GM18505 (cell line): ENCODE measurements around the gene TNNC1.

ENCODE experiments used
- ATAC-seq: cut with Tn5 transposase; IDR thresholded peaks from one replicate; pipeline ENCODE4 v1.9.1; 2021; ENCODE audit not compliant: unreplicated experiment
- POLR2A ChIP-seq: IDR thresholded peaks from 4 replicates; pipeline ENCODE4 v1.6.1; 2011; ENCODE audit warnings: borderline replicate concordance; ENCODE audit not compliant: insufficient read depth, insufficient read length; ENCODE audit errors: extremely low read depth

TNNC1 gene

DNA sequence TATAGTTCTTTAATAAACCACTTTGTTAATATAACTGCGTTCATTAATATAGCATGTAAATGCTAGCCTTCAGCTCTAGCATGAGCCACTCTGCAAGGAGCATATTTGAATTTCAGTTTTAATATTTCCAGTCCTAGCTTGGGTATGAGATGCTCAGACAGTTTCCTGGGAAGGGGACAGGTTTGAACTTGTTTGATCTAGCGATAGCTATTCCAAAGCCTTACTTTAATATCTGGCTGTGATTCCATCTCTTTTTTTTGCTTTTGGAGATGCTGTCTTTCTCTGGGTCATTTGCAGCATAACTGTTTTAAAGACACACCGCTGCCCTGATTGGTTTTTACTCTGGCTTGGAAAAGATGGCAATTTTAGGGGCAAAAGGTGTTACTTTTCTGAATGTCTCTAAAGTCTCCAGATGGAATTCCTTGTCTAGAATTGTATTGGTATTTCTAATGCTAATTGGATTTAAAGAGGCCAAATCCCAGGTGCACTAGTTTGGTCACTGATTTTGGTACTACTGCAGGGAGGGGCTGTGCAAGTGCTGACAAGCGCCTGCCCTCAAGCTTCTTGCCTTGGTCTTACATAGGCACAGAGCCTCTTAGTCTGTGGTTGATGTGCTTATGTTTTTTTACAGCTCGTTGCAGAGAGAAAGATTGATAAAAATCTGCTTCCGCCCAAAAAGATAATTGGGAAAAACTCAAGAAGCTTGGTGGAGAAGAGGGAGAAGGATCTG is 4.4 kb upstream of the TNNC1 start:
- TF ChIP-seq POLR2A = no peak
- ATAC-seq = no peak

DNA sequence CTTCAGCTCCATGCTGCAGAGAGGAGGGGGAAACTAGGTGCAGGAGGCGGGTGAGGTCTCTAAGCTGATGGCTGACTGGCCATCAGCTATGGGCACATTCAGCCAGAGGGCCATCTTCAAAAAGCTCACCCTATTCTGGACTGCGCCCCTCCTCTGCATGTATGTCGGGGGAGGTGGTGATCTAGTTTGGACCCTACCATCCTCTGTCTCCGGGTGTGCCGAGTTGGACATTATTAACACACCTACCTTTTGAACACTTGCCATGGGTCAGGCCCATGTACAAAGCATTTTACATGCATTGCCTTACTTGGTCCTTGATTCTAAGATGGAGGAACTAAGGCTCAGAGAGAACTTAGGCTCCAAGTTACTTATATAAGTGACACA is 3.0 kb upstream of the TNNC1 start:
- ATAC-seq = no peak
- no peak for TF ChIP-seq POLR2A

DNA sequence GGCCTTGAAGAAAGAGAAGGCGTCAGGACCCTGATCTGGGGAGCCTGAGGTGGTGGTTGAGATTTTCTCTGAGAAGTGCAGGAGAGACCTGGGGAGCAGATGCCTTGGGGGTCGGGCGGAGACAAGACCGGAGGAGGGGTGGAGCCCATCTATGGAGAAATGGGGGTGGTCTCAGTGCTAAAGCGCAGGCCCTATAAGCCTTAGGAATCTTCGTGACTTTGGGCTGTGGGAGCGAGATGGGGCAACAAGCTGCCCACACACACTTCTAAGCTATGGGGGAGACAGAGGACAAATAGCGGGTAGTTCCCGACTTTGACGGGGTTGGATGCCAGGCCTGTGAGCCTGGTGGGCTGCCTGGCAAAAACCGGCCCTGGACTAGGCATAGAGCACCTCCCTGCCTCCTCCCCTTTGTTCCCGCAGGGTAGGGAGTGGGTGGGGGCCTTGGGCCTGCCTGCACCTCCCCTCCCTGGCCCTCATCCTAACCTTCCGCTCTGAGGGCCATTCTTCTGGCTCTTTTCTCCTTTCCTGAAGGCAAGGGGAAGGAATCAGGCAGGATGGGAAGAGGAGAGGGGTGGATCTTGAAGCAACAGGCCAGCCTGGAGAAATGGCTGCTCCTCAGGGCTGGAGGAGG is 2.4 kb upstream of the TNNC1 start:
- ATAC-seq = no peak
- TF ChIP-seq POLR2A = no peak

GRCh38 chr3:52455283-52456168 is 1.7 kb upstream of the TNNC1 start, which contains the start of gene NISCH:
Gene NISCH (plus strand): TSS chr3:52455604. CDS start chr3:52455642, 38 bp downstream.
- TF ChIP-seq POLR2A = peak; percentile 88
- peak; percentile 82 for ATAC-seq

GRCh38 chr3:52454938-52455282 is 1.1 kb upstream of the TNNC1 start:
- ATAC-seq = no peak
- no peak for TF ChIP-seq POLR2A

GRCh38 chr3:52454250-52454937 is 553 bp upstream of the TNNC1 start:
- no peak for ATAC-seq
- TF ChIP-seq POLR2A = no peak

DNA sequence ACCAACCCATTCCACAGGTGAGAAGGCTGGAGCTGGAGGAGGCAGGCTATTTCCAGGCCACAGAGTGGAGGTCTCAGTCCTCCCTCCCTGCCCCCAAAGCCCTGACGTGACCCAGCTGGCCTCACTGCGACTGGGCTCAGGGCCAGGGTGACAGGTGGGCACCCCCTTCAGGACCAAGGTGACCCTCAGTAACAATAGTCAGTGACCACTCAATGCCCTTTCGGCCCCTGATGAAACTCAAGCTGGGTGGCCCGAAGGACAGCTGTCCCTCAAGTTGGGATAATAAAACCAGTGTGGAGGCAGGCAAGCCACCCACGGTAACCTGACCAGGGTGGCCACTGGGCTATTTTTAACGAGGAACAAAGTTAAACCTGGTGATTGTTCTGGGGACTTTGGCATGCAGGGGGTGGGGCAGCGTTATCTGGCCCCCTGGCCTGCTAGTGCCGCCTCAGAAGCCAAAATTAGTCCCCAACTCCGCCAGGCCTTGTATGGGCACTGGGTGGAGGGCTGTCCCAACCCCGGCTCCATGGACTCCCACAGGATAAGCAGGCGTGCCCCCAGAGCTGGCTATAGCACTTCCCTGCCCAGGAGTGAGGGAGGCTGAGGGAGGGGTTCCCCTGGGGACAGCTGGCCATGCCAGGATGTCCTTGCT is 1.1 kb downstream of the TNNC1 start:
- ATAC-seq = no peak
- TF ChIP-seq POLR2A = no peak

- ATAC-seq = no peak
These were observed 1.7 kb downstream of the TNNC1 start for GRCh38 chr3:52452126-52452525.

DNA sequence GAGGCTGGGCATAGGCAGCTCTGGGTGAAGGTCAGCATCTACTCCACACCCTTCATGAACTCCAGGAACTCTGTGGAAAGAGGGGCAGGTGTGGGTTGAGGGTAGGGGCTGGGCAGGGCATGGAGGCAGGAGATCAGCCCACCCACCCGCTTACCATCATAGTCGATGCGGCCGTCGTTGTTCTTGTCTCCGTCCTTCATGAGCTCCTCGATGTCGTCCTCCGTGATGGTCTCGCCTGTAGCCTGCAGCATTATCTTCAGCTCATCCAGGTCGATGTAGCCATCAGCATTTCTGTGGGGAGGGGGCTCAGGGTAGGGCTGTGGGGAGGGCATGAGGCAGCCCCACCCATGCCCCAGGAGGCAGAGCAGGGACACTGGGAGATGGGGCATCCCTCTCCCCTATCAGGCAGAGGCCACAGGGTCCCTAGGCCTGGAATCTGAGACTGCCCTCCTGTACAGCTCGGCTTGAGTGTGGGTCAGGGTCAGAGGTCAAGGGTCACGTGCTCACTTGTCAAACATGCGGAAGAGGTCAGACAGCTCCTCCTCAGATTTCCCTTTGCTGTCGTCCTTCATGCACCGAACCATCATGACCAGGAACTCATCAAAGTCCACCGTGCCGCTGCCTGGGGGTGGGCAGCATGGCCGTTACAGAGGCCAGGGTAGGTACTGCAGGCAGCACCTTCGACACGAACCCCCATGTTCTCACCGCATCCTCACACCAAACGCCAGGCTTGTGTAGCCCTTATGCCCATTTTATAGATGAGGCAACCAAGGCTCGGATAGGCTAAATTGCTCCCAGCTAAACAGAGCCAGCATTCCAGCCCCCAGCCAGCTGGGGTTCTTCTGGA is 2.4 kb downstream of the TNNC1 start:
- no peak for TF ChIP-seq POLR2A
- no peak for ATAC-seq

More at GRCh38 chr3:52452126-52452525, 1.7 kb downstream of the TNNC1 start:
- TF ChIP-seq POLR2A = no peak

DNA sequence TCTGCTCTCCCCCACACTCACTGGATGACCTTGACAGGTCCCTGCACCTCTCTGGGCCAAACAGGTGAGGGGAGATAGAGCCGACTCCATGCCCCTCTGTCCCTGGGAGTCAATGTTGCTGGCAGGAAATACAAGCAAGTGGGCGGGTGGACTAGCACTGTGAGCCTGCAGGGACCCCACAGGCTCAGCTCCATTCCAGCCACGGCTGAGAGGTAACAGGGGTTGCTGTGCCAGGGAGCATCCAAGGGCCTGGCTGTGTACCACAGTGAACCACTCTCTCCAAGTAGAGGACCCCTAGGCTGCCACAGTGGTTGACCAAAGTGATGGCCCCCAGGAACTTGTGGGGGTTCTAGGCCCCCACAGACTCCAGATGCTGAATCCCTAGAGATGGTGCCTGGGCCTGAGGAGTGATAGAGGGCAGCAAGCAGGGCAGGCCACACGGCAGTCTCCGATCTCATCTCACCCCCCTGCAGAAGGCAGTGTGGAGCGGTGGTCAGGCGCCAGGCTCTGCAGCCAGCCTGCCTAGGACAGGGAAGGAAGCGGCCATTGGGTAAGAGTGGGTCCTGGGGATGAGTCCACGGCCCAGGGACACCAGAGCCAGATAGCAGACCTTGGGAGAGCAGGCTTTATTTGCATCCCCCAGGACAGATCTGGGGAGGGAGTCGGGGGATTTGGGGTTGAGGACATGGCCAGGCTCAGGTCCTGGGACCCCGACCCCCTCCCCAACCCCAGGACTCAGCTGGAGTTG is 3.2 kb downstream of the TNNC1 start:
- no peak for TF ChIP-seq POLR2A
- ATAC-seq = no peak
